HCT116 (cell line): ENCODE data around the gene MSH3. TPM values are rescaled to one million over a fixed set of nuclear protein-coding genes. Genes with fewer than 3 reads are reported as not detected.

Experiments used
- ATAC-seq: fragments of 200-7000 bp; cut with Tn5 transposase; 2 replicates; pipeline ENCODE4 v1.9.1; 2020; ENCODE audit warnings: mild to moderate bottlenecking, moderate library complexity
- BruUV-seq: library from RNA; stranded (reverse); fragments of 400-500 nt; replicated peaks from 2 replicates; lab custom pipeline; 2021; lab: Mats Ljungman, UMichigan
- CTCF ChIA-PET: fragments of 300-600 bp; sonication (Branson Sonifier 250); formaldehyde crosslinking; loops from one replicate; lab custom pipeline; 2021; ENCODE audit warnings: antibody characterized with exemption; lab: Charles Lee
- POLR2A ChIA-PET: fragments of 300-600, 350-600 bp; sonication (Branson Sonifier 250); formaldehyde crosslinking; loops from one replicate; lab custom pipeline; 2021; ENCODE audit warnings: antibody characterized with exemption; lab: Charles Lee
- RAD21 ChIA-PET, 2 experiments: fragments of 300-600 bp; sonication (Branson Sonifier 250); formaldehyde crosslinking; loops; one replicate each; lab custom pipeline; 2023; ENCODE audit warnings: low total read pairs in 2 of 2; ENCODE audit not compliant: uncharacterized antibody in 2 of 2, unreplicated experiment in 2 of 2, low non-redundant PET in 1 of 2; lab: Charles Lee
- DNase-seq: peaks from one replicate; pipeline ENCODE4 v3.0.0-alpha.2; 2010; ENCODE audit warnings: low read depth, low spot score
- H2AFZ ChIP-seq: fragments of 200-600 bp; shearing (Covaris generic), sonication (generic); 2 replicates; pipeline ENCODE4 v1.6.1; 2017; ENCODE audit warnings: low read depth, mixed run types, mixed read lengths, antibody characterized with exemption, low read length; ENCODE audit not compliant: poor library complexity, severe bottlenecking
- H3K27ac ChIP-seq: 2 replicates; pipeline ENCODE4 v1.5.1; 2012; ENCODE audit warnings: low read depth, low read length
- H3K27me3 ChIP-seq: fragments of 200-600 bp; sonication (generic); 2 replicates; pipeline ENCODE4 v1.6.1; 2016; ENCODE audit warnings: mixed run types, low read length, mixed read lengths; ENCODE audit not compliant: insufficient read depth
- H3K36me3 ChIP-seq, 2 experiments: fragments of 200-500 bp in 1 of 2; fragments of 200-600 bp in 1 of 2; sonication (Bioruptor generic) in 1 of 2; sonication (generic) in 1 of 2; 2 replicates each; pipeline versions ENCODE4 v1.5.1 to v1.6.1; 2014 to 2016; ENCODE audit warnings: low read length in 2 of 2, inconsistent platforms in 1 of 2, mixed read lengths in 1 of 2, mixed run types in 1 of 2; ENCODE audit not compliant: insufficient read depth in 2 of 2, control insufficient read depth in 1 of 2
- H3K4me1 ChIP-seq, 2 experiments: fragments of 200-600 bp in 1 of 2; sonication (generic) in 1 of 2; 2 replicates each; pipeline versions ENCODE4 v1.5.1 to v1.6.1; 2012 to 2017; ENCODE audit warnings: low read length in 2 of 2, inconsistent platforms in 1 of 2, mild to moderate bottlenecking in 1 of 2, mixed read lengths in 1 of 2, mixed run types in 1 of 2, moderate library complexity in 1 of 2; ENCODE audit not compliant: insufficient read depth in 2 of 2, control insufficient read depth in 1 of 2
- H3K4me2 ChIP-seq: fragments of 200-600 bp; sonication (generic); 2 replicates; pipeline ENCODE4 v1.6.1; 2017; ENCODE audit warnings: mixed run types, low read length, mixed read lengths
- H3K4me3 ChIP-seq, 2 experiments: fragments of 200-600 bp in 1 of 2; sonication (generic) in 1 of 2; replicated peaks in 1 of 2; 2 replicates each; pipeline ENCODE4 v1.5.1; 2011 to 2016; ENCODE audit warnings: low read length in 2 of 2, control low read depth in 1 of 2, low read depth in 1 of 2, mild to moderate bottlenecking in 1 of 2, mixed read lengths in 1 of 2, mixed run types in 1 of 2
- H3K79me2 ChIP-seq: fragments of 200-600 bp; sonication (generic); 2 replicates; pipeline ENCODE4 v1.6.1; 2017; ENCODE audit warnings: mild to moderate bottlenecking, mixed run types, low read length, moderate library complexity, mixed read lengths; ENCODE audit not compliant: insufficient read depth
- H3K9ac ChIP-seq: fragments of 200-600 bp; sonication (generic); 2 replicates; pipeline ENCODE4 v1.6.1; 2016; ENCODE audit warnings: low read length, mixed read lengths
- H3K9me2 ChIP-seq: fragments of 200-600 bp; sonication (generic), shearing (Covaris generic); 2 replicates; pipeline ENCODE4 v1.6.1; 2017; ENCODE audit warnings: mixed run types, mild to moderate bottlenecking, moderate library complexity; ENCODE audit not compliant: insufficient read depth
- H3K9me3 ChIP-seq, 2 experiments: fragments of 200-500 bp in 1 of 2; fragments of 200-600 bp in 1 of 2; sonication (Bioruptor generic) in 1 of 2; sonication (generic) in 1 of 2; 2 replicates each; pipeline ENCODE4 v1.6.1; 2014 to 2017; ENCODE audit warnings: low read length in 2 of 2, mixed read lengths in 2 of 2, inconsistent platforms in 1 of 2, low read depth in 1 of 2, mild to moderate bottlenecking in 1 of 2, mixed run types in 1 of 2, moderate library complexity in 1 of 2; ENCODE audit not compliant: control insufficient read depth in 1 of 2, insufficient read depth in 1 of 2
- H4K20me1 ChIP-seq: fragments of 200-600 bp; sonication (generic), shearing (Covaris generic); 2 replicates; pipeline ENCODE4 v1.6.1; 2017; ENCODE audit warnings: mixed run types, mild to moderate bottlenecking, moderate library complexity; ENCODE audit not compliant: insufficient read depth
- ATF3 ChIP-seq: IDR thresholded peaks from 2 replicates; pipeline ENCODE4 v1.6.1; 2012
- CTCF ChIP-seq, 3 experiments: fragments of 200-600 bp in 1 of 3; sonication (generic) in 1 of 3; IDR thresholded peaks in 2 of 3; conservative IDR thresholded peaks in 1 of 3; 2 replicates each; pipeline ENCODE4 v1.5.1; 2012 to 2017; ENCODE audit warnings: low read depth in 2 of 3, low read length in 2 of 3, antibody characterized with exemption in 1 of 3, borderline replicate concordance in 1 of 3, control low read depth in 1 of 3, mild to moderate bottlenecking in 1 of 3, mixed read lengths in 1 of 3, mixed run types in 1 of 3, moderate library complexity in 1 of 3; ENCODE audit not compliant: insufficient read depth in 1 of 3
- EGR1 ChIP-seq: IDR thresholded peaks from 2 replicates; pipeline ENCODE4 v1.6.1; 2012; ENCODE audit warnings: low read depth
- EZH2 ChIP-seq: fragments of 200-600 bp; sonication (generic); IDR thresholded peaks from 2 replicates; pipeline ENCODE4 v1.6.1; 2017; ENCODE audit warnings: antibody characterized with exemption, mixed run types
- EZH2phosphoT487 ChIP-seq: fragments of 200-600 bp; IDR thresholded peaks from 2 replicates; pipeline ENCODE4 v1.6.1; 2018; ENCODE audit warnings: antibody characterized with exemption, borderline replicate concordance
- FOSL1 ChIP-seq: IDR thresholded peaks from 2 replicates; pipeline ENCODE4 v1.6.1; 2012; ENCODE audit warnings: low read depth
- JUND ChIP-seq: IDR thresholded peaks from 2 replicates; pipeline ENCODE4 v1.6.1; 2012
- POLR2A ChIP-seq: IDR thresholded peaks from 2 replicates; pipeline ENCODE4 v1.7.0; 2011; ENCODE audit warnings: borderline replicate concordance; ENCODE audit not compliant: insufficient read depth, insufficient read length; ENCODE audit errors: extremely low read depth
- RAD21 ChIP-seq: IDR thresholded peaks from 2 replicates; pipeline ENCODE4 v1.6.1; 2012; ENCODE audit warnings: low read depth, mild to moderate bottlenecking
- SRF ChIP-seq: IDR thresholded peaks from 2 replicates; pipeline ENCODE4 v1.6.1; 2012; ENCODE audit warnings: low read depth
- TCF7L2 ChIP-seq: IDR thresholded peaks from 2 replicates; pipeline ENCODE4 v1.7.0; 2011; ENCODE audit warnings: borderline replicate concordance, inconsistent platforms; ENCODE audit not compliant: insufficient read depth, insufficient read length; ENCODE audit errors: extremely low read depth
- ZBTB33 ChIP-seq: IDR thresholded peaks from 2 replicates; pipeline ENCODE4 v1.6.1; 2011; ENCODE audit warnings: mild to moderate bottlenecking, low read length, moderate library complexity; ENCODE audit not compliant: insufficient replicate concordance; ENCODE audit errors: extremely low read depth
- ZFX ChIP-seq: fragments of 450-650 bp; IDR thresholded peaks from 2 replicates; pipeline ENCODE4 v1.6.1; 2017
- ZNF274 ChIP-seq: fragments of 200-500 bp; sonication (Bioruptor generic); IDR thresholded peaks from 2 replicates; pipeline ENCODE4 v1.6.1; 2014; ENCODE audit warnings: mild to moderate bottlenecking, low read depth, low read length, inconsistent platforms
- intact Hi-C: fragments of 100-400 bp; cut with micrococcal nuclease; formaldehyde crosslinking; loops from 2 replicates; pipeline ENCODE4 v1.10.0; 2022
- total RNA-seq: library from RNA; stranded (reverse); gene quantifications from one replicate; pipeline ENCODE4 v1.2.1, GENCODE V29; 2021; ENCODE audit not compliant: unreplicated experiment
- TF ChIP-seq, protein P1 (sequence below): IDR thresholded peaks from 2 replicates; pipeline ENCODE4 v1.6.1; 2012; ENCODE audit warnings: low read depth

The MSH3 gene
- total RNA-seq, 1 experiment from 2014 or later, result 4.9 TPM

DNA sequence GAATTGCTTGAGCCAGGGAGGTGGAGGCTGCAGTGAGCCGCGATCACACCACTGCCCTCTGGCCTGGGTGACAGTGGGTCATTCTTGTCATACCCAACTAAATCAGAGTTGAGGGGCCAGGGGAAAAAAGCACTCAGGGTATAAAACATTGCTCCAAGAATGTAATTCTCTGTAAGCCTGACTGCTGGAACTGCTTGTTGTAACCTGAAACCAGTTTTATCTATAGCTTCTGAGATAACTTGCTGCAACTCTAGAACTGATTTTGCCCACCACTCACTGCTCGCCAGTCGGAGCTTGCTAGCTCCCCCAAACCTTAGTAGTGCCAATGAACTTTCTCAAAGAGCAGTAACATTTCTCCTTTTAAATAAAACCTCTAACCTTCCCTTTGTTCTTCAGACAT lies 9.6 kb upstream of the MSH3 start:
- H3K4me3 ChIP-seq, result no peak overlapping the region
- no peaks in the 10 kb centered on the region for H3K4me1 ChIP-seq
- POLR2A ChIA-PET, result no interaction called here
- no peak for DNase-seq
- H3K36me3 ChIP-seq, result peaks cover 19 to 35% of the 10 kb centered on the region in 2 experiments
- intact Hi-C loops, result no loop called here
- ATAC-seq, result no peak
- H3K9ac ChIP-seq, result no peak overlapping the region
- BruUV-seq, result no TSS peak
- H4K20me1 ChIP-seq, result no peaks in the 10 kb centered on the region
- no peak overlapping the region for H2AFZ ChIP-seq
- no peak overlapping the region for H3K27ac ChIP-seq
- H3K79me2 ChIP-seq, result peaks cover 6% of the 10 kb centered on the region; the same call in 1 of the 2 replicates
- H3K9me3 ChIP-seq, result no peaks in the 10 kb centered on the region
- H3K27me3 ChIP-seq, result no peaks in the 10 kb centered on the region
- CTCF ChIA-PET, result no interaction called here
- H3K4me2 ChIP-seq, result no peak overlapping the region
- RAD21 ChIA-PET, result no interaction called here
- H3K9me2 ChIP-seq, result no peaks in the 10 kb centered on the region
- TF ChIP-seq ZFX, result no peak
- TF ChIP-seq ATF3, result no peak
- no peak for TF ChIP-seq POLR2A
- no peak for TF ChIP-seq JUND
- TF ChIP-seq EGR1, result no peak
- TF ChIP-seq, protein P1, sequence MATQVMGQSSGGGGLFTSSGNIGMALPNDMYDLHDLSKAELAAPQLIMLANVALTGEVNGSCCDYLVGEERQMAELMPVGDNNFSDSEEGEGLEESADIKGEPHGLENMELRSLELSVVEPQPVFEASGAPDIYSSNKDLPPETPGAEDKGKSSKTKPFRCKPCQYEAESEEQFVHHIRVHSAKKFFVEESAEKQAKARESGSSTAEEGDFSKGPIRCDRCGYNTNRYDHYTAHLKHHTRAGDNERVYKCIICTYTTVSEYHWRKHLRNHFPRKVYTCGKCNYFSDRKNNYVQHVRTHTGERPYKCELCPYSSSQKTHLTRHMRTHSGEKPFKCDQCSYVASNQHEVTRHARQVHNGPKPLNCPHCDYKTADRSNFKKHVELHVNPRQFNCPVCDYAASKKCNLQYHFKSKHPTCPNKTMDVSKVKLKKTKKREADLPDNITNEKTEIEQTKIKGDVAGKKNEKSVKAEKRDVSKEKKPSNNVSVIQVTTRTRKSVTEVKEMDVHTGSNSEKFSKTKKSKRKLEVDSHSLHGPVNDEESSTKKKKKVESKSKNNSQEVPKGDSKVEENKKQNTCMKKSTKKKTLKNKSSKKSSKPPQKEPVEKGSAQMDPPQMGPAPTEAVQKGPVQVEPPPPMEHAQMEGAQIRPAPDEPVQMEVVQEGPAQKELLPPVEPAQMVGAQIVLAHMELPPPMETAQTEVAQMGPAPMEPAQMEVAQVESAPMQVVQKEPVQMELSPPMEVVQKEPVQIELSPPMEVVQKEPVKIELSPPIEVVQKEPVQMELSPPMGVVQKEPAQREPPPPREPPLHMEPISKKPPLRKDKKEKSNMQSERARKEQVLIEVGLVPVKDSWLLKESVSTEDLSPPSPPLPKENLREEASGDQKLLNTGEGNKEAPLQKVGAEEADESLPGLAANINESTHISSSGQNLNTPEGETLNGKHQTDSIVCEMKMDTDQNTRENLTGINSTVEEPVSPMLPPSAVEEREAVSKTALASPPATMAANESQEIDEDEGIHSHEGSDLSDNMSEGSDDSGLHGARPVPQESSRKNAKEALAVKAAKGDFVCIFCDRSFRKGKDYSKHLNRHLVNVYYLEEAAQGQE, result no peak
- TF ChIP-seq FOSL1, result no peak
- TF ChIP-seq CTCF (IDR thresholded peaks at IDR 0.05 in 2 of 3, conservative IDR thresholded peaks at IDR 0.05 in 1 of 3; ENCODE audit: borderline replicate concordance in 1 of 3, insufficient read depth in 1 of 3, low read depth in 2 of 3, low read length in 2 of 3), result no peak
- no peak for TF ChIP-seq SRF
- no peak for TF ChIP-seq EZH2phosphoT487
- TF ChIP-seq RAD21, result no peak
- TF ChIP-seq TCF7L2, result no peak
- TF ChIP-seq ZNF274, result no peak
- TF ChIP-seq EZH2, result no peak
- TF ChIP-seq ZBTB33, result no peak
